Thyroid gland (tissue), 4 donors: Measurements from ENCODE around the gene LPP.

Experiments
- POLR2A ChIP-seq, 2 donors: fragments of 450-650 bp; IDR thresholded peaks; one replicate each; pipeline ENCODE4 v1.6.1; 2017; ENCODE audit warnings: antibody characterized with exemption in 2 of 2, mild to moderate bottlenecking in 2 of 2, moderate library complexity in 1 of 2
- TF ChIP-seq, protein P1 (sequence below), 6 experiments: fragments of 200-600 bp in 3 of 6; fragments of 450-650 bp in 3 of 6; sonication (generic) in 3 of 6; IDR thresholded peaks; one replicate each; pipeline ENCODE4 v1.5.1; 2016 to 2019; ENCODE audit warnings: antibody characterized with exemption in 6 of 6, mild to moderate bottlenecking in 2 of 6, inconsistent platforms in 1 of 6, moderate library complexity in 1 of 6

DNA sequence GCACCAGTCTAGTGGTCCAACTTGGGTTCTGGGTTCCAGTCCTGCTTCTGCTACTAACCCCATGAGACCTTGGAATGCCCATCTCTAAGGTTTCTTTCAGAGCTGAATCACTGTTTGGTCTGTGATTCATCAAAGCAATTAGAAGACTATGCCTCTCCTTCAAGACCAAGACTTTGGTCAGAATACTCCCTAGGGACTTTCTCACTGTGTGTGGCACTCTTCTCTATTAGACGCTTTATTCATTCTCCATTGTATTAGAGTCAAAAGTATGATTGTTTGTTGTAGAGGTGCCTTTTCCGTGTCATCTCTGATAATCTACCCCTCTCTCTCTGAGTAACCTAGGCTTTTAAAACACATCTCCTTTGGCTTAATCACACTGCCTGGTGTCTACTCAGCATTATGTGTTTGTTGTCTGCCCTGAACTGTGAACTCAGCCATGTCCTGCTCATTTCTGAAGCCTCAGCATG is 90.5 kb downstream of the LPP start:
- TF ChIP-seq, protein P1, sequence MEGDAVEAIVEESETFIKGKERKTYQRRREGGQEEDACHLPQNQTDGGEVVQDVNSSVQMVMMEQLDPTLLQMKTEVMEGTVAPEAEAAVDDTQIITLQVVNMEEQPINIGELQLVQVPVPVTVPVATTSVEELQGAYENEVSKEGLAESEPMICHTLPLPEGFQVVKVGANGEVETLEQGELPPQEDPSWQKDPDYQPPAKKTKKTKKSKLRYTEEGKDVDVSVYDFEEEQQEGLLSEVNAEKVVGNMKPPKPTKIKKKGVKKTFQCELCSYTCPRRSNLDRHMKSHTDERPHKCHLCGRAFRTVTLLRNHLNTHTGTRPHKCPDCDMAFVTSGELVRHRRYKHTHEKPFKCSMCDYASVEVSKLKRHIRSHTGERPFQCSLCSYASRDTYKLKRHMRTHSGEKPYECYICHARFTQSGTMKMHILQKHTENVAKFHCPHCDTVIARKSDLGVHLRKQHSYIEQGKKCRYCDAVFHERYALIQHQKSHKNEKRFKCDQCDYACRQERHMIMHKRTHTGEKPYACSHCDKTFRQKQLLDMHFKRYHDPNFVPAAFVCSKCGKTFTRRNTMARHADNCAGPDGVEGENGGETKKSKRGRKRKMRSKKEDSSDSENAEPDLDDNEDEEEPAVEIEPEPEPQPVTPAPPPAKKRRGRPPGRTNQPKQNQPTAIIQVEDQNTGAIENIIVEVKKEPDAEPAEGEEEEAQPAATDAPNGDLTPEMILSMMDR (IDR thresholded peaks at IDR 0.05): no peak
- TF ChIP-seq POLR2A (IDR thresholded peaks at IDR 0.05): no peak
